ENCODE results near the gene SOX18. TPM values are rescaled to one million over a fixed set of nuclear protein-coding genes. Genes with fewer than 3 reads are reported as not detected.
A peak's percentile ranks its signal among the peaks of the same experiment; 100 is the strongest.

SOX18 gene
- total and polyA plus RNA-seq, 2 of the 8 experiments (the other 6 are each of a cell fraction or from before 2014, with no cell fraction given) = 0.09 TPM; not detected in 1

DNA sequence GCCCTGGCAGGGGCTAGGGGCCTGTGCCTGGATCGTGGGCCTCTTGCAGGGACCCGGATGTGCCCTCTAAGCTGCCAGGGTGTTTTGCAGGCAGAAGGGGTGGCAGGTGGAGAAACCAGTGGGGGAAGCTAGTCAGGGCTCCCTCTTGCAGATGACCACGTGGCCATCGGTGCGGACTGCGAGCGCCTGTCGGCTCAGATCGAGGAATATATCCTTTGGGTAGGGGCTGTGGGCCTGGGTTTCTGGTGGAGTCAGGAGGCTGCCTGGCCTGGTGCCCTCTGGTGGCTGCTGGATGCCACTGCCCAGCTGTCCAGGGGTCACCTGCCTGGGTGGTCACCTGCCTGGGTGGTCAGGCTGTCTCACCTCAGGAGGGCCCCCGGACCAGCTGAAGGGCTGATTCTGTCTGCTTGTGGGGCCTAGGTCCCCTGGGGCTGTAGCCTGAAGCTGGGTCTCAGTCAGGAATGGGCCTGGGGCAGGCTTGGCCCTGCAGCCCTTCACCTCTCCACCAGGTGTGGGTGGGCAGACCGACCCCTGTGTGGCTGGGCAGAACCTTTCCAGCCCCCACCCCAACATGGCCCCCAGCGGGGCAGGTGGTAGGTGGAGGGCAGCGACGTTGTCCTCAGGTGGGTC, 20.3 kb upstream of the SOX18 start (continued):
- TF ChIP-seq, protein P1, sequence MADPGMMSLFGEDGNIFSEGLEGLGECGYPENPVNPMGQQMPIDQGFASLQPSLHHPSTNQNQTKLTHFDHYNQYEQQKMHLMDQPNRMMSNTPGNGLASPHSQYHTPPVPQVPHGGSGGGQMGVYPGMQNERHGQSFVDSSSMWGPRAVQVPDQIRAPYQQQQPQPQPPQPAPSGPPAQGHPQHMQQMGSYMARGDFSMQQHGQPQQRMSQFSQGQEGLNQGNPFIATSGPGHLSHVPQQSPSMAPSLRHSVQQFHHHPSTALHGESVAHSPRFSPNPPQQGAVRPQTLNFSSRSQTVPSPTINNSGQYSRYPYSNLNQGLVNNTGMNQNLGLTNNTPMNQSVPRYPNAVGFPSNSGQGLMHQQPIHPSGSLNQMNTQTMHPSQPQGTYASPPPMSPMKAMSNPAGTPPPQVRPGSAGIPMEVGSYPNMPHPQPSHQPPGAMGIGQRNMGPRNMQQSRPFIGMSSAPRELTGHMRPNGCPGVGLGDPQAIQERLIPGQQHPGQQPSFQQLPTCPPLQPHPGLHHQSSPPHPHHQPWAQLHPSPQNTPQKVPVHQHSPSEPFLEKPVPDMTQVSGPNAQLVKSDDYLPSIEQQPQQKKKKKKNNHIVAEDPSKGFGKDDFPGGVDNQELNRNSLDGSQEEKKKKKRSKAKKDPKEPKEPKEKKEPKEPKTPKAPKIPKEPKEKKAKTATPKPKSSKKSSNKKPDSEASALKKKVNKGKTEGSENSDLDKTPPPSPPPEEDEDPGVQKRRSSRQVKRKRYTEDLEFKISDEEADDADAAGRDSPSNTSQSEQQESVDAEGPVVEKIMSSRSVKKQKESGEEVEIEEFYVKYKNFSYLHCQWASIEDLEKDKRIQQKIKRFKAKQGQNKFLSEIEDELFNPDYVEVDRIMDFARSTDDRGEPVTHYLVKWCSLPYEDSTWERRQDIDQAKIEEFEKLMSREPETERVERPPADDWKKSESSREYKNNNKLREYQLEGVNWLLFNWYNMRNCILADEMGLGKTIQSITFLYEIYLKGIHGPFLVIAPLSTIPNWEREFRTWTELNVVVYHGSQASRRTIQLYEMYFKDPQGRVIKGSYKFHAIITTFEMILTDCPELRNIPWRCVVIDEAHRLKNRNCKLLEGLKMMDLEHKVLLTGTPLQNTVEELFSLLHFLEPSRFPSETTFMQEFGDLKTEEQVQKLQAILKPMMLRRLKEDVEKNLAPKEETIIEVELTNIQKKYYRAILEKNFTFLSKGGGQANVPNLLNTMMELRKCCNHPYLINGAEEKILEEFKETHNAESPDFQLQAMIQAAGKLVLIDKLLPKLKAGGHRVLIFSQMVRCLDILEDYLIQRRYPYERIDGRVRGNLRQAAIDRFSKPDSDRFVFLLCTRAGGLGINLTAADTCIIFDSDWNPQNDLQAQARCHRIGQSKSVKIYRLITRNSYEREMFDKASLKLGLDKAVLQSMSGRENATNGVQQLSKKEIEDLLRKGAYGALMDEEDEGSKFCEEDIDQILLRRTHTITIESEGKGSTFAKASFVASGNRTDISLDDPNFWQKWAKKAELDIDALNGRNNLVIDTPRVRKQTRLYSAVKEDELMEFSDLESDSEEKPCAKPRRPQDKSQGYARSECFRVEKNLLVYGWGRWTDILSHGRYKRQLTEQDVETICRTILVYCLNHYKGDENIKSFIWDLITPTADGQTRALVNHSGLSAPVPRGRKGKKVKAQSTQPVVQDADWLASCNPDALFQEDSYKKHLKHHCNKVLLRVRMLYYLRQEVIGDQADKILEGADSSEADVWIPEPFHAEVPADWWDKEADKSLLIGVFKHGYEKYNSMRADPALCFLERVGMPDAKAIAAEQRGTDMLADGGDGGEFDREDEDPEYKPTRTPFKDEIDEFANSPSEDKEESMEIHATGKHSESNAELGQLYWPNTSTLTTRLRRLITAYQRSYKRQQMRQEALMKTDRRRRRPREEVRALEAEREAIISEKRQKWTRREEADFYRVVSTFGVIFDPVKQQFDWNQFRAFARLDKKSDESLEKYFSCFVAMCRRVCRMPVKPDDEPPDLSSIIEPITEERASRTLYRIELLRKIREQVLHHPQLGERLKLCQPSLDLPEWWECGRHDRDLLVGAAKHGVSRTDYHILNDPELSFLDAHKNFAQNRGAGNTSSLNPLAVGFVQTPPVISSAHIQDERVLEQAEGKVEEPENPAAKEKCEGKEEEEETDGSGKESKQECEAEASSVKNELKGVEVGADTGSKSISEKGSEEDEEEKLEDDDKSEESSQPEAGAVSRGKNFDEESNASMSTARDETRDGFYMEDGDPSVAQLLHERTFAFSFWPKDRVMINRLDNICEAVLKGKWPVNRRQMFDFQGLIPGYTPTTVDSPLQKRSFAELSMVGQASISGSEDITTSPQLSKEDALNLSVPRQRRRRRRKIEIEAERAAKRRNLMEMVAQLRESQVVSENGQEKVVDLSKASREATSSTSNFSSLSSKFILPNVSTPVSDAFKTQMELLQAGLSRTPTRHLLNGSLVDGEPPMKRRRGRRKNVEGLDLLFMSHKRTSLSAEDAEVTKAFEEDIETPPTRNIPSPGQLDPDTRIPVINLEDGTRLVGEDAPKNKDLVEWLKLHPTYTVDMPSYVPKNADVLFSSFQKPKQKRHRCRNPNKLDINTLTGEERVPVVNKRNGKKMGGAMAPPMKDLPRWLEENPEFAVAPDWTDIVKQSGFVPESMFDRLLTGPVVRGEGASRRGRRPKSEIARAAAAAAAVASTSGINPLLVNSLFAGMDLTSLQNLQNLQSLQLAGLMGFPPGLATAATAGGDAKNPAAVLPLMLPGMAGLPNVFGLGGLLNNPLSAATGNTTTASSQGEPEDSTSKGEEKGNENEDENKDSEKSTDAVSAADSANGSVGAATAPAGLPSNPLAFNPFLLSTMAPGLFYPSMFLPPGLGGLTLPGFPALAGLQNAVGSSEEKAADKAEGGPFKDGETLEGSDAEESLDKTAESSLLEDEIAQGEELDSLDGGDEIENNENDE (IDR thresholded peaks at IDR 0.05; ENCODE audit: insufficient replicate concordance, low read length) = no peak
- no peak for TF ChIP-seq JUN (IDR thresholded peaks at IDR 0.05; ENCODE audit: low read depth, low read length)
- TF ChIP-seq TCF12 (IDR thresholded peaks at IDR 0.05; ENCODE audit: low read depth, low read length) = 0 out of 2 replicates have a peak, but pooled peaks have one; percentile 78
- no peak for TF ChIP-seq POU5F1 (IDR thresholded peaks at IDR 0.05; ENCODE audit: low read depth, low read length)
- TF ChIP-seq SP1 (IDR thresholded peaks at IDR 0.05; ENCODE audit: low read depth, low read length) = peak; percentile 16; the same call in 1 of the 2 replicates
- TF ChIP-seq EZH2 (IDR thresholded peaks at IDR 0.05; ENCODE audit: low read depth, low read length, severe bottlenecking) = no peak
- TF ChIP-seq, protein P2, sequence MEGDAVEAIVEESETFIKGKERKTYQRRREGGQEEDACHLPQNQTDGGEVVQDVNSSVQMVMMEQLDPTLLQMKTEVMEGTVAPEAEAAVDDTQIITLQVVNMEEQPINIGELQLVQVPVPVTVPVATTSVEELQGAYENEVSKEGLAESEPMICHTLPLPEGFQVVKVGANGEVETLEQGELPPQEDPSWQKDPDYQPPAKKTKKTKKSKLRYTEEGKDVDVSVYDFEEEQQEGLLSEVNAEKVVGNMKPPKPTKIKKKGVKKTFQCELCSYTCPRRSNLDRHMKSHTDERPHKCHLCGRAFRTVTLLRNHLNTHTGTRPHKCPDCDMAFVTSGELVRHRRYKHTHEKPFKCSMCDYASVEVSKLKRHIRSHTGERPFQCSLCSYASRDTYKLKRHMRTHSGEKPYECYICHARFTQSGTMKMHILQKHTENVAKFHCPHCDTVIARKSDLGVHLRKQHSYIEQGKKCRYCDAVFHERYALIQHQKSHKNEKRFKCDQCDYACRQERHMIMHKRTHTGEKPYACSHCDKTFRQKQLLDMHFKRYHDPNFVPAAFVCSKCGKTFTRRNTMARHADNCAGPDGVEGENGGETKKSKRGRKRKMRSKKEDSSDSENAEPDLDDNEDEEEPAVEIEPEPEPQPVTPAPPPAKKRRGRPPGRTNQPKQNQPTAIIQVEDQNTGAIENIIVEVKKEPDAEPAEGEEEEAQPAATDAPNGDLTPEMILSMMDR (IDR thresholded peaks at IDR 0.05; ENCODE audit: control extremely low read depth in 1 of 3, insufficient read depth in 1 of 3, low read depth in 1 of 3, low read length in 3 of 3) = peak; percentile 84 to 97 (median 94)

Data from H1 (cell line).